Fibroblast of mammary gland (primary cell): ENCODE data around the gene POU2F3.

ENCODE experiments used
- DNase-seq: peaks from one replicate; pipeline ENCODE4 v3.0.0-alpha.2; 2010; ENCODE audit warnings: low read depth
- H3K4me3 ChIP-seq: 2 replicates; pipeline ENCODE4 v1.5.1; 2011; ENCODE audit warnings: low read depth, mild to moderate bottlenecking, low read length, moderate library complexity; ENCODE audit not compliant: control insufficient read depth
- CTCF ChIP-seq: conservative IDR thresholded peaks from 2 replicates; pipeline ENCODE4 v1.5.1; 2011; ENCODE audit warnings: low read depth, low read length, inconsistent platforms; ENCODE audit not compliant: control insufficient read depth, insufficient read depth

Gene POU2F3

GRCh38 chr11:120261321-120261720 is 21.4 kb downstream of the POU2F3 start:
- DNase-seq: no peak
- no peak for TF ChIP-seq CTCF
- no peak overlapping the region for H3K4me3 ChIP-seq

GRCh38 chr11:120261931-120262330 is 22.0 kb downstream of the POU2F3 start:
- TF ChIP-seq CTCF: no peak
- no peak for DNase-seq
- no peak overlapping the region for H3K4me3 ChIP-seq

GRCh38 chr11:120267319-120267718 is 27.4 kb downstream of the POU2F3 start:
- TF ChIP-seq CTCF: no peak

GRCh38 chr11:120268686-120269085 is 28.7 kb downstream of the POU2F3 start:
- no peak for DNase-seq
- TF ChIP-seq CTCF: no peak
- no peak overlapping the region for H3K4me3 ChIP-seq

More at GRCh38 chr11:120267319-120267718, 27.4 kb downstream of the POU2F3 start:
- no peak overlapping the region for H3K4me3 ChIP-seq
- no peak for DNase-seq

- no peak for TF ChIP-seq CTCF
- H3K4me3 ChIP-seq: no peak overlapping the region
- DNase-seq: peak; percentile 45
These were observed 30.4 kb downstream of the POU2F3 start for GRCh38 chr11:120270386-120270785.

- H3K4me3 ChIP-seq: no peak overlapping the region
- no peak for TF ChIP-seq CTCF
- no peak for DNase-seq
These were observed 31.7 kb downstream of the POU2F3 start for GRCh38 chr11:120271672-120272071.

- peak; percentile 85 for DNase-seq
- TF ChIP-seq CTCF: no peak
These were observed 32.4 kb downstream of the POU2F3 start for GRCh38 chr11:120272303-120272702.

More at GRCh38 chr11:120272303-120272702, 32.4 kb downstream of the POU2F3 start:
- H3K4me3 ChIP-seq: no peak overlapping the region
